ENCODE measurements around the gene FOXL3.
"Not testable (repeated sequence)": the region's sequence is repeated elsewhere in the genome, so short reads cannot be mapped to it uniquely, and the experiment has no call there.

Gene FOXL3

DNA sequence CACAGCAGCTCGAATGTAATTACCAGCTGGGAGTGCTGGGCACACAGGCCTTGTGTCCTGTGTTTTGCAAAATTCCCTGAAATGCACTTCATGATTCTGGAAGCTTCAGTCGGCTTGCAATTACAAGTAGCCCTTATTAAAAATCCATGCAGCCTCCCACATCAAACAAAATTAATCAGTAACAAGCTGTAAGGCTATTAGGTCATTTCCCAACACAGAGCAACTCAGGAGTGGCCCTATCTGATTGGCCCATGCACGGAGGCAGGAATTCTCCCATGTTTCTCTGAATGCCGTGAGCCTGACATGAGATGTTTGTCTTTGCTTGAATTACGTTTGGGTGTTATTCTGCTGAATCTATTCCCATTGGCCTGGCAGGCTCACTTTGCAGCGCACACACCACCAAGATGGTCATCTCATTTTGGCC is 36.9 kb downstream of the FOXL3 start:
- DNase-seq: peak; percentile 93

- DNase-seq: no peak
Measured at GRCh38 chr7:327233-327931, 37.4 kb downstream of the FOXL3 start.

- no peak for DNase-seq
Measured at GRCh38 chr7:327991-328702, 38.2 kb downstream of the FOXL3 start.

- DNase-seq: no peak
Measured at GRCh38 chr7:329691-330281, 39.8 kb downstream of the FOXL3 start.

GRCh38 chr7:330511-331230 is 40.7 kb downstream of the FOXL3 start:
- no peak for DNase-seq

- no peak for DNase-seq
Measured at GRCh38 chr7:332020-332517, 42.1 kb downstream of the FOXL3 start.

- DNase-seq: peak; percentile 4
Measured at GRCh38 chr7:332646-333392, 42.8 kb downstream of the FOXL3 start.

DNA sequence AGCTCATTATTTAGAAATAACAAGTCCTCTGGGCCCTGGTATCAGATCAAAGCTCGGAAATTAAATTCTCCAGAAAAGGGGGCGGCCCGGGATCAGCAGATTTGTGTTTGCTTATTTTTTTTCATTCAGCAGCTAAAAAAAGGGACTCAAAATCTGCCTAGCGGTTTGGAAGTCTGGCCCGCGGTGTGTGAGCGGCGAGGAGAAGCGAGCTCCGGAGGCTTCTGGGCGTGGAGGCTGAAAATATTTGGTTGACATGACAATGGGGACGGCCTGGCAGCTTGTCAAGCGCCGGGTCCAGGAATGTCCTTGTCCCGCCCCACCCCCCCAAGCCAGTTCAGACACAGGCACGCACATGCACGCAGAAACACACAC is 43.4 kb downstream of the FOXL3 start:
- no peak for DNase-seq

GRCh38 chr7:334618-335357 is 44.8 kb downstream of the FOXL3 start:
- no peak for DNase-seq

DNA sequence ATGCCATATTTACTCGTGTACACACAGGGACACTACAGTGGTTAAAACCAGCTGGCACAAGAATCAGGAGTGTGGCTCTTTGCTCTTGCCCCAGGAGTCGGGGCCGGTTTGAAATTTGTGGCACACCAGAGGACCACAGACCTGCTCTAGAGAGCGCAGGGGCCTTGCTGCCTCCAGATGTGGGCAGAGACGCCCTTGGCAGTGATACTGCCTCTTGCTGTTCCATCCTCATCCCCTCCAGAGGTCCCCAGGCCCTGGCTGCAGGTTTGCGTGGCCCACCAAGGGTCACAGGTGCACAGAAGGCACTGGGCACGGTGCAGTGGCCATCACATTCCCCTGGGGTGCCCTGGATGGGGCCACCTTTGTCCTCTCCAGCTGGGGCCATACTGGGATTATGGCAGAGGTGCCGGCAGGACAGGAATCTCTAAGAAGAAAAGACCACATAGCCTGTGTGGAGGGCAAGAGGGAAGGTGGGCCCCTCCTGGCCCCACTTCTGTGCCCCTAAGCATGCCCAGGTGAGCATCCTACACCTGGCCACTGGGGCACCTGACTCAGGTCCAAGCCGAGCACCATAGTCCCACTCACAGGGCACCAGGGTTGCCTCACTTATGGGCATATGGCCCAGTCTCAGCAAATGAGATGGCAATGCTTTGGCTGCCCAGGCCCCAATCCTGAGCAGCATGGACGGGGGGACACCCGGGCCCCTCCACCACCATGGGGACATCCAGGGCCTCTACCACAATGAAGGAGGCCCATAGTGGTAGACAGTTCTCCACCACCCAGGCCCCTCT is 45.6 kb downstream of the FOXL3 start:
- no peak for DNase-seq

- DNase-seq: not testable (repeated sequence)
Measured at GRCh38 chr7:336149-336533, 46.2 kb downstream of the FOXL3 start.

DNA sequence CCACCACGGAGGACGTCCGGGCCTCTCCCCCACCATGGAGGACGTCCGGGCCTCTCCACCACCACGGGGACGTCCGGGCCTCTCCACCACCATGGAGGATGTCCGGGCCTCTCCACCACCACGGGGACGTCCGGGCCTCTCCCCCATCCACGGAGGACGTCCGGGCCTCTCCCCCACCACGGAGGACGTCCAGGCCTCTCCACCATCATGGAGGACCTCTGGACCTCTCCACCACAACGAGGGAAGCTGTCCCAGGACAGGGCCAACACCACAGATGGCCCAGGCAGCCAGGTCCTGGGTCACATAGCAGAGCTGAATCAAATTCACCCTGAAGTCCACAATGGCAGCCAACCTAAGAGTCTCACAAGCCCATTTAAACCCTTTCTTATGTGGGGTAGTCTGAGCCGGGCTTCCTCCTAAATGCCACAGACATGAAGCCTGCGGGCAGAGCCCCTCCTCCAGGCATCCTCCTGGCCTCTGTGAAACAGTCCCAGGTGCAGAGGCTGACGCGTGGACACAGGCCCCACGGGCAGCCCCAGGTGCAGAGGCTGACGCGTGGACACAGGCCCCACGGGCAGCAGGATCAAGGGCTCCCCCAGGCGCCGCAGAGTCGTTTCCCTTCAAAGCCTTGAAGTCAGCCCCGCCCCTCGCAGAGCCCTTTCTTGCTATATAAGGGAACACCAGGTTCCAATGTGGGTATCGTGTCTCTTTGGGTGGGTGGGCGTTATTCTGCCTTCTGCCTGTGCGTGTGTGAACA is 47.0 kb downstream of the FOXL3 start:
- no peak for DNase-seq

DNA sequence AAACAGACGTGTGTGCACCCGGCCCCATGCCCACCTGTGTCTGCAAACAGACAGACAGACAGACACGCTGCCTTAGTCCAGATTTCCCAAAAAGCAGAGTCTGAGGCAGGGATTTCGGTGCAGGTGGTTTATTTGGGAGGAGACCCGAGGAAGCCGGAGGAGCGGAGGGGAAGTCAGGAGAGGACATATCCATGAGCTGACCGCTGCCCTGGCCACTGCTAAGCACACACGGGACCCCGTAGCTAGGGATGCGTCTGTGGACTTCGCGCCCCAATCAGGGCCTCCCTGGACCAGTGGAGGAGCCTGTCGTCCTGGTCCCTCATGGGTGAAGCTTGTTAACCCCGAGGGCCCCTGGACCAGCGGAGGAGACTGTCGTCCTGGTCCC is 47.6 kb downstream of the FOXL3 start:
- DNase-seq: no peak

DNA sequence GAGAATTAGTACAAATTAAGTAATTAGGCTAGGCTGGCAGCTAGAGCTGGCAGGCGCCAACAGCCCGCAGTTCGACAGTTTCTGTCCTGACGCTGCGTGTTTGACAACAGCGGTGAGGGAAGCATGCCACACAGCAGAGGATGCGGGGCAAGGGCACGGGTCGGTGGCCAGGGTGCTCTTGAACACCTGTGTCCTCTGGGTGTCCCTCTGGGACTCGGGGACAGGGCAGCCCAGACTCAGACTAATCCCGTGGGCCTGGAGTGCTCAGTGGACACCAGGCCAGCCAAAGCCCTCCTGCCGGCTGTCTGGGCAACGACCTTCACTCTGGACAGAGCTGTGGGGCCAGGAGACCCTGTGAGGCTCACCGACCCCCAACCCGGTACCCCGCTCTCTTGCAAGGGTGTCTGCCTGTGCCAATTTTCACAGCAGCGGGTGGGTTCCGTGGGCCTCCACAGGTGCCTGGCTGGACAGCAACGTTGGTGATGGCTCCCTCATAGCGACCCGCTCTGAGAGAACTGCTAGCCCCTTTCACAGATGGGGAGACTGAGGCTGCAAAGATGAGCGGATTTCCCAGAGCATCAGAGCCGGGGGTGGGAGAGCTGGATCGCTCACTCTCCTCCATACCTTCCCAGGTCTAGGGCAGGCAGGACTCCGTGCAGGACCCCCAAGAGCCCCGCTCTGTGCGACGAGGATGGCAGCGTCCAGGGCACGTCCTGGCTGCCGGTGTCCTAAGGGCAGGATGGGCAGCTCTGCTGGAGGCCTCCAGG is 48.5 kb downstream of the FOXL3 start:
- DNase-seq: no peak

- DNase-seq: no peak
Measured at GRCh38 chr7:339062-339342, 49.0 kb downstream of the FOXL3 start.

DNA sequence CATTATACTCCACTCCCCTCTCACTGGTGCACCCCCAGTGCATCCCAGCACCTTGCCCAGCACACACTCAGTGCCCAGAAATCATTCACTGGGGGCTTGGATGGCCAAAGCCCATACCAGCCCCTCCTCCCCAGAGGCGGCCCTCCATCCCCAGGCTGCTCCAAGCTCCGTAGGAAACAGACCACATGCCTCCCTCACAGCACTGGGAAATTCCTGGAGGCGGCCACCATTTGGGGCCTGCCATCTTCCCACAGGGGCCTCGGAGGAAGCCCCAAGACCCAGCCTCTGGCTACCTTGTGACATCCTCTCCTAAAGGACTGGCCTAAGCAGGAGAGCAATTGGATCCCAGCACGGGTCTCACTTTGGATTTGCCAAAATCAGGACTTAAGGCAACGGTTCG is 49.7 kb downstream of the FOXL3 start:
- no peak for DNase-seq

- DNase-seq: no peak
Measured at GRCh38 chr7:340200-340937, 50.4 kb downstream of the FOXL3 start.
